ENCODE measurements around the gene TMEM130.

DNA sequence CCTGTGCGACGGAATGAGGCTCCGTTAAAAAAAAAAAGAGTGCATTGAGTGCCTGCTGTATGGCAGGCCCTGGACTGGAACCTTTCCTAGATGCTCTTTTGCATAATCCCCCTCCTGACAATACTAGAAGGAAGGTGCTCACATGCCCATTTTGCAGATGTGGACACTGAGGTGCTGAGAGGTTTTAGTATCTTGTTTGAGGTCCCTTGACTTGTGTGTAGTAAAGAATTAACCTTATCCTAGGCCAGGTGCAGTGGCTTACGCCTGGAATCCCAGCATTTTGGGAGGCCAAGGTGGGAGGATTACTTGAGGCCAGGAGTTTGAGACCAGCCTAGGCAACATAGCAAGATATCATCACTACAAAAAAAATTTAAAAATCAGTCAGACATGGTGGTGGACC is 46.6 kb downstream of the TMEM130 start:
- TF ChIP-seq EZH2 (IDR thresholded peaks at IDR 0.05; ENCODE audit: low read depth), result no peak
- TF ChIP-seq, protein P1, sequence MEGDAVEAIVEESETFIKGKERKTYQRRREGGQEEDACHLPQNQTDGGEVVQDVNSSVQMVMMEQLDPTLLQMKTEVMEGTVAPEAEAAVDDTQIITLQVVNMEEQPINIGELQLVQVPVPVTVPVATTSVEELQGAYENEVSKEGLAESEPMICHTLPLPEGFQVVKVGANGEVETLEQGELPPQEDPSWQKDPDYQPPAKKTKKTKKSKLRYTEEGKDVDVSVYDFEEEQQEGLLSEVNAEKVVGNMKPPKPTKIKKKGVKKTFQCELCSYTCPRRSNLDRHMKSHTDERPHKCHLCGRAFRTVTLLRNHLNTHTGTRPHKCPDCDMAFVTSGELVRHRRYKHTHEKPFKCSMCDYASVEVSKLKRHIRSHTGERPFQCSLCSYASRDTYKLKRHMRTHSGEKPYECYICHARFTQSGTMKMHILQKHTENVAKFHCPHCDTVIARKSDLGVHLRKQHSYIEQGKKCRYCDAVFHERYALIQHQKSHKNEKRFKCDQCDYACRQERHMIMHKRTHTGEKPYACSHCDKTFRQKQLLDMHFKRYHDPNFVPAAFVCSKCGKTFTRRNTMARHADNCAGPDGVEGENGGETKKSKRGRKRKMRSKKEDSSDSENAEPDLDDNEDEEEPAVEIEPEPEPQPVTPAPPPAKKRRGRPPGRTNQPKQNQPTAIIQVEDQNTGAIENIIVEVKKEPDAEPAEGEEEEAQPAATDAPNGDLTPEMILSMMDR (conservative IDR thresholded peaks at IDR 0.05), result no peak
